Fibroblast of the aortic adventitia (primary cell): ENCODE results near the gene CBFA2T2. TPM values are rescaled to one million over a fixed set of nuclear protein-coding genes. Genes with fewer than 3 reads are reported as not detected.
"Not testable (repeated sequence)": the region's sequence is repeated elsewhere in the genome, so short reads cannot be mapped to it uniquely, and the experiment has no call there.

Experiments used
- DNase-seq: peaks from one replicate; pipeline ENCODE4 v3.0.0-alpha.2; 2010; ENCODE audit warnings: low read depth
- H3K4me3 ChIP-seq: 2 replicates; pipeline ENCODE4 v1.5.1; 2011; ENCODE audit warnings: low read depth, mild to moderate bottlenecking, control low read depth, low read length, moderate library complexity
- total RNA-seq: library from RNA; depleted of rRNA; stranded (reverse); fragments of >200 nt; gene quantifications from 2 replicates; pipeline ENCODE4 v1.2.3, GENCODE V29; 2012; ENCODE audit warnings: low replicate concordance
- TF ChIP-seq, protein P1 (sequence below): IDR thresholded peaks from 2 replicates; pipeline ENCODE4 v1.5.1; 2011; ENCODE audit warnings: mild to moderate bottlenecking, low read length, control low read depth, inconsistent platforms; ENCODE audit not compliant: insufficient read depth

Gene CBFA2T2
- total RNA-seq, 1 donor, result 11.7 TPM

DNA sequence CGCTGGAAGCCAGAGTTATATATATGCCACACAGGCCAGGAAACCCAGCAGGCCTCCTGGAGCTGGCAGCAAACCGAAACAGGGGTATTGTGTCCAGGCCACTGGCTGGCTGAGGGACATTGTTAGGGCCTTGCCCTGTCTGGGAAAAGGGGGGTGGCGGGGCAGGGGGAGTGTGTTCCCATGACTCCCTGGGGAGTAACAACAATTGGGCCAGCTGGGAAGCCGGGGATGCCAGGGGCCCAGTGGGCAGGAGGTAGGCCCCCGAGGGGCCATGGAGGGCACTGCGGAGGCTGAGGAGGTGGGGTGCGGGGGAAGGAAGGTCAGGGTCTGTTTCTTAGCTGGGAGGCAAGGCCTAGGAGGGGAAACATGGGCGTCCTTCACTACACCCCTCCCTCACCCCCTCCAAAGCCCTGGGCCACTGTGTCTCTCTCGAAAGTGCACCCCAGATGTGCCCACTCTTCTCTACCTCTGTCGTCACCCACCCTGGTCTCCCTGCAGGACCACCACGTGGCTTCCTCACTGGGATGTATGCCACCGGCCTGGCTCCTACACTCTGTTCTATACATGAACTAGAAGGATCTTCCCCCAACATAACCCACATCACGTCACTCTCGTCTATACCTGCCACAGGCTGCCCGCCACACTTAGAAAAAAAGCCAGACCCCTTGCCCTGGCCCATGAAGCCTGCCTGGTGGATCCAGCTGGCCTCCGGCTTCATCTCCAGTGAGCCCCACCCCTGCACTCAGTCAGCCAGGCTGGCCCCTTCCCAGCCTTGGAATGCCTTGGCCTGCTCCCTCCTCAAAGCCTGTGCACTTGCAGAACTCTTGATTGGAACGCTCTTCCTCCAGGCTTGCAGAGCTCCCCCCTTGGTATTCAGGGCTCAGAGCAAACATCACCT, 204.1 kb downstream of the CBFA2T2 start:
- DNase-seq, result peak; percentile 67
- TF ChIP-seq, protein P1, sequence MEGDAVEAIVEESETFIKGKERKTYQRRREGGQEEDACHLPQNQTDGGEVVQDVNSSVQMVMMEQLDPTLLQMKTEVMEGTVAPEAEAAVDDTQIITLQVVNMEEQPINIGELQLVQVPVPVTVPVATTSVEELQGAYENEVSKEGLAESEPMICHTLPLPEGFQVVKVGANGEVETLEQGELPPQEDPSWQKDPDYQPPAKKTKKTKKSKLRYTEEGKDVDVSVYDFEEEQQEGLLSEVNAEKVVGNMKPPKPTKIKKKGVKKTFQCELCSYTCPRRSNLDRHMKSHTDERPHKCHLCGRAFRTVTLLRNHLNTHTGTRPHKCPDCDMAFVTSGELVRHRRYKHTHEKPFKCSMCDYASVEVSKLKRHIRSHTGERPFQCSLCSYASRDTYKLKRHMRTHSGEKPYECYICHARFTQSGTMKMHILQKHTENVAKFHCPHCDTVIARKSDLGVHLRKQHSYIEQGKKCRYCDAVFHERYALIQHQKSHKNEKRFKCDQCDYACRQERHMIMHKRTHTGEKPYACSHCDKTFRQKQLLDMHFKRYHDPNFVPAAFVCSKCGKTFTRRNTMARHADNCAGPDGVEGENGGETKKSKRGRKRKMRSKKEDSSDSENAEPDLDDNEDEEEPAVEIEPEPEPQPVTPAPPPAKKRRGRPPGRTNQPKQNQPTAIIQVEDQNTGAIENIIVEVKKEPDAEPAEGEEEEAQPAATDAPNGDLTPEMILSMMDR, result no peak
- H3K4me3 ChIP-seq, result no peak overlapping the region

DNA sequence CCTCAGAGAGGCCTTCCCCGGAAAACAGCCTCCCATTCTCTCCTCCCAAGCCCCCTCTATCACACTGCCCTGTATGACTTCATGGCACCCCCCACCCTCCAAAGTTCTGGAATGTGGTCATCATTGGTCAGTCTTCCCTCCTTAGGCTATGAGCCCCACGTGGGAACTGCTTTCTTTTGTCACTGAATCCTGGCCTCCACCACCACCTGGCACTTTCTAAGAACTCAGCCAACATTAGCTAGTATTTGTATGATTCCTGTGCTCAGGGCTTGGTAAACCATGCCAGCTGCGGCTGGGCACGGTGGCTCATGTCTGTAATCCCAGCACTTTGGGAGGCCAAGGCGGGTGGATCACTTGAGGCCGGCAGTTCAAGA, 204.7 kb downstream of the CBFA2T2 start:
- H3K4me3 ChIP-seq, result no peak overlapping the region
- no peak for DNase-seq
- TF ChIP-seq, protein P1, result no peak

DNA sequence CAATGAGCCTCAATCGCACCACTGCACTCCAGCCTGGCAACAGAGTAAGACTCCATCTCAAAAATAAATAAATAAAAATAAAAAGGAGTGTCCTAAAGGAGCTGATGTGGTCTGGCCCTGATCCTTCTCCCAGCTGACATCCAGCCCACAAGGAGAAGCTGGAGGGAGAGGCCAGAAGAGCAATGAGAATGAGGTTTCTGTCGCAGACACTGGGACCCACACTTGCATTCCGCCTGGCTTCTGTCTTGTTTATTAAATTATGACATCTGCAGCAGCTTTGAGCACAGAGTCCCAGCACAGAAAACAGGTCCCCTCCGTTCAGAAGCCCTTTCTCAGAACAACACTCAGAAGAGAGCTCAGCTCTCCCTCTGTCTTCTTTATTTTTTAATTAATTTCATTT, 206.6 kb downstream of the CBFA2T2 start:
- TF ChIP-seq, protein P1, result no peak
- H3K4me3 ChIP-seq, result no peak overlapping the region
- no peak for DNase-seq

GRCh38 chr20:33697129-33697528, 207.2 kb downstream of the CBFA2T2 start:
- TF ChIP-seq, protein P1, result no peak
- no peak overlapping the region for H3K4me3 ChIP-seq
- peak; percentile 89 for DNase-seq

GRCh38 chr20:33698966-33699365, 209.1 kb downstream of the CBFA2T2 start:
- DNase-seq, H3K4me3 ChIP-seq: not testable (repeated sequence)

Other genes starting within 250 kb of the CBFA2T2 start
- not detected in 2 replicates for gene BPIFB1, start 206.9 kb upstream of the CBFA2T2 start, total RNA-seq
- 14.8 and 17.7 TPM in 2 replicates for gene CDK5RAP1, start 88.6 kb upstream of the CBFA2T2 start, total RNA-seq
- gene SNTA1, start 46.3 kb upstream of the CBFA2T2 start, total RNA-seq, result 25.7 and 28.6 TPM in 2 replicates
- 0.16 and 0.18 TPM in 2 replicates for gene C20orf144, start 172.2 kb downstream of the CBFA2T2 start, total RNA-seq
- 2.2 and 2.5 TPM in 2 replicates for gene ACTL10, start 176.8 kb downstream of the CBFA2T2 start, total RNA-seq
- 17.6 and 23.6 TPM in 2 replicates for gene NECAB3, start 184.3 kb downstream of the CBFA2T2 start, total RNA-seq
- gene E2F1, start 196.3 kb downstream of the CBFA2T2 start, total RNA-seq, result 0.74 and 23.7 TPM in 2 replicates
- 2.7 and 7.6 TPM in 2 replicates for gene PXMP4, start 230.2 kb downstream of the CBFA2T2 start, total RNA-seq
- 0.90 and 1.5 TPM in 2 replicates for gene ZNF341, start 241.9 kb downstream of the CBFA2T2 start, total RNA-seq